GM19193 (cell line): ENCODE data around the gene LRRC71.

ENCODE experiments used
- POLR2A ChIP-seq: IDR thresholded peaks from 4 replicates; pipeline ENCODE4 v1.6.1; 2011; ENCODE audit not compliant: insufficient read depth, insufficient read length; ENCODE audit errors: extremely low read depth

The LRRC71 gene

GRCh38 chr1:156938813-156939212, 18.4 kb downstream of the LRRC71 start:
- TF ChIP-seq POLR2A, result no peak

DNA sequence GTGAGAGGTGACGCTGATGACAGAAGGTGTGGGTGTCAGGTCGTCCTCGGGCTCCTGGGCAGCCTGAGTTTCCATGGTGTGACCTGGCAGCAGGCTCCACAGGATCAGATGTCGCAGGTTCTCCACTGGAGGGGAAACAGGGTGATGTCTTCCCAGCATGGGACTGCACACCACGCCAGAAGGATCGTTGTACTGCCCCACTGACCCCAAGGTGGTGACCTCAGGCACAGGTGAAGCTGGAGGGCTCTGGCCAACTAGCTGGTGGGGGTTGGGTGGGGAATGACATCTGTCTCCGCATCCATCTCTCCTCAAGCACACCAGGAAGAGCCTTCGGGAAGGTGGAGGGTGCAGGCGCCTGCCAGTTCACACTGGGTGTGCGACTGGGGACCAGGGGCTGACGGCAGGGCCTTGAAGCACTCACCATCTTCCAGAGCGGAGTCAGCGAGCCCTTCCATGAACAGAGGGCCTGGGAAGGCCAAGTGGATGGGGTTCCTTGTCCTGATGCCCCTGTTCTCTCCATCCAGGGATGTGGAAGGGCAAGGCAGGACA, 19.4 kb downstream of the LRRC71 start:
- TF ChIP-seq POLR2A, result no peak

GRCh38 chr1:156941675-156942074, 21.2 kb downstream of the LRRC71 start:
- TF ChIP-seq POLR2A, result no peak

- no peak for TF ChIP-seq POLR2A
Observed at GRCh38 chr1:156942176-156942575, 21.7 kb downstream of the LRRC71 start.

GRCh38 chr1:156942576-156942975, 22.1 kb downstream of the LRRC71 start:
- TF ChIP-seq POLR2A, result no peak

- TF ChIP-seq POLR2A, result no peak
Observed at GRCh38 chr1:156943756-156944155, 23.3 kb downstream of the LRRC71 start.

DNA sequence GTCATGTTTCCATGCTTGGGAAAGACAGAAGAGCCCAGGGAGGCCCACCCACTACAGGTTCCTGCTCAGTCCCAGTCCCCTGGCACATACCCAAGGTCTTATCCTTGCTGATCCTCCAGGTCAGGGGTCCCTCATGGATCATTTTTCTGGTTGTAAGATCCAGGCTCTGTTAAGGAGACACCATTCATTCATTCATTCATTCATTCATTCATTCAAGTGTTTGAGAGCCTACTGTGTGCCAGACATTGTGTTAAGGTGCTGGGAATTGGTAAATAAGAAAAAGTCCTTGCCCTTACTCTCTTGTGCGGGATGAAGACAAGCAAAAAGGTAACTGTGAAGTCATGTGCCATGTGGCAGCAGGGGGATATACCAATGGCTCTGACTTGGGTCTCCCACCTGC, 23.8 kb downstream of the LRRC71 start:
- TF ChIP-seq POLR2A, result no peak

DNA sequence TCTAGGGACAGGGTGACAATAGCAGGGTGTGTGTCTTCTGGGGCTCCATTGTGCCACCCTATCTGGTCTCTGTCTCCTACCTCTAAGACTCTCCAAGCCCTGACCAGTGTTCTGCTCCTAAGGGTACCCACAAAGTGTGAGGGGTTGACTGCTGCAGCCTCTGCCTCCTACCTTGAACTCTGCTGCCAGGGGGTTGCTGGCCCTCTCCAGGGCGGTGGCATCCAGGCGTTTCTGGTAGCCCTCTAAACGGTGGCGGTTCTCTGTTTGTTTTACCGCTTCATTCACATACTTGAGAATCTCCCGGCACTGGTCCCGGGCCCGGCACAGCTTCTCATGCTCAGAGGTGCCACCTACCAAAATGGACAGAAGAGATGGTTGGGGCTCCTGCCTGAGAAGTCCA, 24.4 kb downstream of the LRRC71 start:
- TF ChIP-seq POLR2A, result no peak

DNA sequence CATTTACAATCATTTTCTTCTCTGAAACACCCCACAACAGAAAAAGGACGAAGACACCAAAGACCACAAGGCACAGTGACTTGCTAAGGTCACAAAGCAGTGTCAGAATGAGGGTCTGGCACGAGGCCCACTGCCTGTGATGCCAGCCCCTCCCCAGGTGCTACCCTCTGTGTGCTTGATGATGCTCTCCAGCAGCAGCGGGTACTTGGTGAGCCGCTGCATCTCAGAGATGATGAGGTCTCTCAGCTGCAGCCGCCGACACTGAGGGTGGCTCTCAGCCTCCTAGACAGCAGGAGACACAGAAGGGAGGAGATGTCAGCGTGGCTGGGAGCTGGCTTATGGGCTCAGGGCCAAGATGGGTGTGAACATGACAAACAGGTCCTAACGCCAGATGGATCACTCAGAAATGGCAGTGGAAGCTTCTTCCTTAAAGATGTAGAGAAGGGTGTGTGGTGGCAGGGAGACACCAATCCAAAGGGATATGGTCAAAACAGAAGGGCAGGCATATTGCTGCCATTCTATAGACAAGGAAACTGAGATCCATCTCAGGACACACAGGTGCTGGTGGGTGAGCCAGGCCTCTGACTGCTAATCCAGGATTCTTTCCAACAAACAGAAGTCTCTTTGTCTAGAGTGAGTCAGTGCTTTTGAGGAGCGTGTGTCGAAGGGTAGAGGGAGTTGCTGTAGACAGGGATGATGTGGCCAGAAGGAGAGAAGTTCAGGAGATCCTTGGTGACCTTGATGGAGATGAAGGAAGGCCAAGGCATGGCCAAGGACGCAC, 25.6 kb downstream of the LRRC71 start:
- TF ChIP-seq POLR2A, result no peak

DNA sequence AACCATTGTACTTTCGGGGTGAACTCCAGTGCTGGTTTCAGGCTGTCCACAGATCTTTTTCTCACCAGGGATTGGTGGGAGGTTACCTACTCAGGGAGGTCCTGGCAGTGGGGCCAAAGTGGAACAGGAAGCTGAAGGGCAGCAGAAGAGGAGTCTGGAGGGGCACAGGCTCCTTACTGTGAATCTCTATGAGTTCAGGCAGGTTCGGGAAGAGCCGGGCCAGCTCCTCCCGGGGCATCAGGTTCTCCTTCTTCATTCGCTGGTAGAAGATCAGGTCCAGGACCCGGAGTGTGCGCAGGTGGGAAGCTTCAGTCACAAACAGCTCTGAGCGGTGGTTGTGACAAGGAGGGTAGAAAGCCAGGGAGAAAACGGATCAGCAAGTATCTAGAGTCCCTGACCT, 26.7 kb downstream of the LRRC71 start:
- no peak for TF ChIP-seq POLR2A

GRCh38 chr1:156947818-156948525, 27.5 kb downstream of the LRRC71 start:
- no peak for TF ChIP-seq POLR2A

DNA sequence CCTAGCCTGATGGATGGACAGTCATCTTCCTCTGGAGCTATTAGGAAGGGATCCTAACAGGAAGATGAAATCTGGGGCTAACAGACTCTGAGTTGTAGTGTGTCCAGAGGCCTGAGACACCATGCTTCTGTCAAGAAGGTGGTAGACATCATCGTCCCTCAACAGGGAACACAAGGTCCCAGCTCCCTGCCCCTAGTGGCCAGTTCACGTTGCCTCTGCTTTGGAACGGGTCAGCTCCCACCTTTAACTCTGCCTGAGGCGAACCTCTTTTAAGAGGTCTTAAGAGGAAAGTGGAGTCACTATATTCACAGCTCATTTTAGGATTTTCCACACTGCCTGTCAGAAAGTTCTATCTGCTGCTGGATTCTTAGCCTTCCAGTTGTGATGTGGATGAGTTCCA, 28.3 kb downstream of the LRRC71 start:
- TF ChIP-seq POLR2A, result no peak

GRCh38 chr1:156949127-156949526, 28.7 kb downstream of the LRRC71 start:
- TF ChIP-seq POLR2A, result no peak

- TF ChIP-seq POLR2A, result no peak
Observed at GRCh38 chr1:156951371-156951770, 30.9 kb downstream of the LRRC71 start.

DNA sequence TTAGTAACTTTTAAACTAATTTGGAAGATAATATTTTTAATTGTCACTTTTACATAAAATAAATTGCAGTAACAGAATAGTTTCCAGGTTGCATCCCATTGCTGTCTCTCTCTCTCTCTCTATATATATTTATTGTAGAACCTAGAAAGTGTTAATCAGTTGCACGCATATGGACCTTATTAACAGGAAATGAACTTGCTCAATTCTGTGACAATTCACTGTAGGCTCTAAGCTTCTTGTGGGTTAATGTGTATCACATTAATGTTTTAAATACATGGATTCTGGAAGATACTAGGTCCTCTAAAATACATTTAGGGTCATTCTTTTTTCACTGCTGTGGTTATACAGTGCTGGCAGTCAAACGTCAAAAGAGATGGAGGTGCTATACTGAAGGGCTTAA, 33.1 kb downstream of the LRRC71 start:
- no peak for TF ChIP-seq POLR2A

DNA sequence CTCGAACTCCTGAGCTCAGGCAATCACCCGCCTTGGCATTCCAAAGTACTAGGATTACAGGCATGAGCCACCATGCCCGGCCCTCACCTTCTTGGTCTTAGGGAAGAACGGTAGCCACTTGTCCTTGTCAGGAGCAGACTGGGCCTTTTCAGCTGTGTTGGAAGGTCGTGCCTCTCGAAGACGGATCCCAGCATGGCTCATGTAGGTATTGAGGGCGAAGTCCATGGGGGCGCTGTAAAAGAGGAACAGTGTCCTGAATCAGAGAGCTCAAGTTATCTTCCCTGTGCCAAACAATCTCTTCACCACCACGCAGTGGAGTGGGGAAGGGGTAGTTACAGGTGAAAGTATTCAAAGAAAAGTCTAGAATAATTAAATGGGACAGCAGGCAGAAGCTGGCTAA, 35.9 kb downstream of the LRRC71 start:
- no peak for TF ChIP-seq POLR2A

- TF ChIP-seq POLR2A, result no peak
Observed at GRCh38 chr1:156957634-156958033, 37.2 kb downstream of the LRRC71 start.

DNA sequence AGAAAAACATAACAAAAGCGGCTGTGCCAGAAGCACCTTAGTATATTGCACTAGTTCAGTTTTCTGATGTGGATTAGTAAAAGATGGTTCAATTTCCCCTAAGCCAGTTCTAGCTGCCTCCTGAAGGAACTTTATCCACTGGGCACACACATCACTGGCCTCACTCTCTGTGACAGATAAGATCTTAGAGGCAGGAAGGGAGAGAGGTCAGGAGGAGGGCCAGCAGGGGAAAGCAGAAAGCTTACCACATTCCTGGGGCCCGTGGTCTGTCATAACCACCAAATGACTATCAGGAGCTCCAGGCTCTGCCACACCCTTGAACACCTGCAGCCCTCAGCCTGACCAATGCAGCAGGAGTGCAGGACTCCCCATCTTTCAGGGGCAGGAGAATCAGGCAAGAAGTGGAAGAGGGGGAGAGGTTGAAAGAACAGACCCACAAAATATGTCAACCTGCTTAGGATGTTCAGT, 37.8 kb downstream of the LRRC71 start:
- no peak for TF ChIP-seq POLR2A
